ENCODE data around the gene FKBP5. TPM values are rescaled to one million over a fixed set of nuclear protein-coding genes. Genes with fewer than 3 reads are reported as not detected.
A peak's percentile ranks its signal among the peaks of the same experiment; 100 is the strongest.

Gene FKBP5
- 100 to 1,000 TPM; 167 to 970 (median 266) TPM for total RNA-seq

GRCh38 chr6:35688605-35689322 lies at the start of gene FKBP5:
Gene FKBP5, minus strand, starts transcription at chr6:35688915. Its CDS starts 46,091 bp downstream, at chr6:35642824.
- intact Hi-C loops (cut with DNase I; ENCODE audit: low total_unique reads), result loop anchor here (5.0 kb wide), 1 partner anchor 864 kb away; no protein-coding TSS in a partner anchor
- H3K27me3 ChIP-seq, result no peaks in the 10 kb centered on the region
- peak; percentile 93 to 95 for DNase-seq (ENCODE audit: low spot score in 2 of 2)
- no peak for TF ChIP-seq POLR2A (IDR thresholded peaks at IDR 0.05)
- TF ChIP-seq CTCF (IDR thresholded peaks at IDR 0.05), result peak in 1 of 3 donors; percentile 10
- TF ChIP-seq POLR2AphosphoS5 (IDR thresholded peaks at IDR 0.05), result peak; percentile 13 to 32 (median 20)
- H3K36me3 ChIP-seq, result no peaks in the 10 kb centered on the region
- H3K27ac ChIP-seq, result peak within 1 kb of the TSS; percentile 91 to 94
- peak within 1 kb of the TSS; percentile 76 to 99 (median 86) for H3K4me3 ChIP-seq
- peaks cover 5 to 6% of the 10 kb centered on the region in 2 donors for H3K4me1 ChIP-seq
- H3K9me3 ChIP-seq, result no peaks in the 10 kb centered on the region

- intact Hi-C loops (cut with DNase I; ENCODE audit: low total_unique reads), result loop anchor here (5.0 kb wide), 2 partner anchors 150 to 210 kb away; no protein-coding TSS in a partner anchor
- Histone ChIP-seq H3K4me1 (peaks cover 14 to 17% of the 10 kb centered on the region in 2 donors), H3K9me3 (no peaks in the 10 kb centered on the region), H3K36me3 (no peaks in the 10 kb centered on the region), H3K27me3 (no peaks in the 10 kb centered on the region), H3K4me3 (no peak overlapping the region), H3K27ac (no peak overlapping the region)
- TF ChIP-seq CTCF (IDR thresholded peaks at IDR 0.05), result peak; percentile 85 to 98 (median 97)
- TF ChIP-seq POLR2AphosphoS5 (IDR thresholded peaks at IDR 0.05), result peak in 1 of 3 donors; percentile 38
- no peak for TF ChIP-seq POLR2A (IDR thresholded peaks at IDR 0.05)
- no peak for DNase-seq (ENCODE audit: low spot score in 2 of 2)
These were observed 48.9 kb upstream of the FKBP5 start for GRCh38 chr6:35737413-35738211.

GRCh38 chr6:35736982-35737412 lies 48.3 kb upstream of the FKBP5 start, which contains the start of gene ARMC12:
Gene ARMC12, plus strand, starts transcription at chr6:35737032. Its CDS starts 77 bp downstream, at chr6:35737109.
- no peak for DNase-seq (ENCODE audit: low spot score in 2 of 2)
- H3K27me3 ChIP-seq, result no peaks in the 10 kb centered on the region
- intact Hi-C loops (cut with DNase I; ENCODE audit: low total_unique reads), result loop anchor here (5.0 kb wide), 2 partner anchors 150 to 210 kb away; no protein-coding TSS in a partner anchor
- no peaks in the 10 kb centered on the region for H3K36me3 ChIP-seq
- H3K4me1 ChIP-seq, result peaks cover 16 to 20% of the 10 kb centered on the region in 2 donors
- TF ChIP-seq POLR2AphosphoS5 (IDR thresholded peaks at IDR 0.05) (no peak), POLR2A (IDR thresholded peaks at IDR 0.05) (no peak), CTCF (IDR thresholded peaks at IDR 0.05) (no peak)
- no peak within 1 kb of the TSS for H3K27ac ChIP-seq
- H3K4me3 ChIP-seq, result no peak within 1 kb of the TSS
- H3K9me3 ChIP-seq, result no peaks in the 10 kb centered on the region

GRCh38 chr6:35736253-35736894 lies 47.7 kb upstream of the FKBP5 start:
- no peaks in the 10 kb centered on the region for H3K36me3 ChIP-seq
- intact Hi-C loops (cut with DNase I; ENCODE audit: low total_unique reads), result loop anchor here (5.0 kb wide), 2 partner anchors 149 to 209 kb away; no protein-coding TSS in a partner anchor
- no peak overlapping the region for H3K27ac ChIP-seq
- DNase-seq (ENCODE audit: low spot score in 2 of 2), result peak; percentile 62 to 66
- no peaks in the 10 kb centered on the region for H3K27me3 ChIP-seq
- TF ChIP-seq POLR2A (IDR thresholded peaks at IDR 0.05), result no peak
- peak; percentile 79 to 92 (median 85) for TF ChIP-seq CTCF (IDR thresholded peaks at IDR 0.05)
- TF ChIP-seq POLR2AphosphoS5 (IDR thresholded peaks at IDR 0.05), result peak in 2 of 3 donors; percentile 19 to 22
- H3K4me3 ChIP-seq, result no peak overlapping the region
- H3K9me3 ChIP-seq, result no peaks in the 10 kb centered on the region
- peaks cover 16 to 20% of the 10 kb centered on the region in 2 donors for H3K4me1 ChIP-seq
